Effector CD4-positive, alpha-beta T cell (primary cell): ENCODE data around the gene CA9.
A peak's percentile ranks its signal among the peaks of the same experiment; 100 is the strongest.

ENCODE experiments used
- DNase-seq: peaks from one replicate; pipeline ENCODE4 v3.0.0-alpha.2; 2020

Gene CA9

GRCh38 chr9:35691757-35692301 lies 18.1 kb downstream of the CA9 start:
- DNase-seq = no peak

DNA sequence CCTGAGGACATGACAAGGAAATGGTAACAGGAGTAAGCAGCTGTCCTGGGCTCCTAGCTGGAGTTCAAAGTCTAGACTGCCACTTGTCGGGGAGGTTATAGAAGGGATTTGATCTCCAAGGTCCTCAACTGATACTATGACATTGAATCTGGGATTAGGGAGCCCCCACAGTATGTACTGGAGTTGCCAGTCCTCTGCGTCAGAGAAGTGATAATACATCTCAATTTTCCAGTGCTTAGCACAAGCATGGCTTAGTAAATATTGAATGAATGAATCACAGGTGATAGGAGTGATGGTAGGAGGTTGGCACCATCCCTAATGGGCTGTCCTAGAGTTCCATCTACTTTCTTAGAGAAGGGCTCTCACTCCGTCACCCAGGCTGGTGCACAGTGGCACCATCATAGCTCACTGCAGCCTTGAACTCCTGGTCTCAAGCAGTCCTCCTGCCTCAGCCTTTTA lies 22.2 kb downstream of the CA9 start:
- no peak for DNase-seq

DNA sequence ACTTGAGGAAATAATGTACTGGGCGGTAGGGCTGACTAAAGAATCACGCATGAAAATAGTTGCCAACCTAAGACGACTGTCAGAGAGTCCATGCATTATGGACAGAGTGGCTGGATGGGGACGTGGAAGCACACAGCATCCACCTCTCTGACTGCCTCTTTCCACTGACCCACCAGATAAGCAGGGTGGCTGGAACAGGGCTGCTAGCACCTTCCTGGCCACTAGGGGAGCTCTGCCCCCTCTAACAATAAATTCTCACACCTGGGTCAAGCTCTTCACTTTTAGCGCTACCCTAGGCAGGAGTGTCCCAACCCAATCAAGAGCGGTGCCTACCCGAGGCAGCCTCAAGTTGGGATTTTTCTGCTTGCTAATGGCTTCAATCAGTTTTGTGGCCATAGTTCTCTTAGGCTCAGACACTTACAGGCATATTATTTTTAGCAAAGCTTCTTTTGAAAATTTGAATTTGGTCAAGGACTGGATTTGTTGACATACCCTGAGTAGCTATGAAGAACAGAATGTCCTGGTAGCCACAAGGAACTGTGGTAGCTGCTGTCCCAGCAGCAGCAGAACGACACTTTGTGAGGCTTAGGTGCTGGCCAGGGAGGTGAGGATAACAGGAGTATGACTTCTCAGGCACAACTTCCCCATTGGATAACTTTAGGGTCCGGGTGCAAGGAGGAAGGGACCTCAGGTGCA lies 22.9 kb downstream of the CA9 start:
- peak; percentile 50 for DNase-seq

DNA sequence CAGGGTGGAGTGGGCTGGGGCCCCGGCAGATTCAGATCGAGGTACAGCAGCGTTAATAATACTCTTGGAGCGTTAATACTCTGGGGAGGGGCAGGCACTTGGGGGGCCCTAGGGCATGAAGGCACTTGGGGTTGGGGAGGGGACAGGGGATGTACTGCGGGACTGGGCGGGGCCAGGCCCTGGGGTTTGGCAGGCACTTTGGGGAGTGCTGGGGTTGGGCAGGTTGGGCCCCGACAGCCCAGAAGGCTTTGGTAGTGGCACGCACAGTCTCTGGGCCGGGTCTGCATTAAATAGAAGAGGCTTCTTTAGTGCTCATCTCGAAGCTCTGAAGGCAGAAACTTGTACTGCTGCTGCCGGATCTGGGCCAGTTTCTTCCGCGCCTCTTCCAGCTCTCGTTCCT lies 23.8 kb downstream of the CA9 start:
- no peak for DNase-seq

GRCh38 chr9:35698231-35698630 lies 24.5 kb downstream of the CA9 start:
- no peak for DNase-seq

DNA sequence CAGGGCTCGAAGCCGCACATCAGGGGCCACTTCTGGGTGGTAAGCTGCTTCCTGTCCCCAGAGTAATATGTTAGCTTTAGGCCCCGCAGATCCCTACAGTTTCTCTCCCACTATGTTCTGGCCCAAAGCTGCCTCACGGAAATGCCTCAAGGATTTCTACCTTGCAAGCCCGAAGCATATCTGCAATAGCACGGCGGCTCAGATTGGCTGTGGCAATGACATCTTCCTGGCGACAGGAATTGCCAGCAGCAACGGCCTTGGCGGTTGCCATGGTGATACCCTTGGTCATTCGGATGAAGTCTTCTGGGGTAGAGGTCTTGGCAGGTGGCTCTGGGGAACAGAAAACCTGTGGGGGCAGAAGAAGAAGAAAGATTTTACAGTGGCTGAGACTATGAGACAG lies 26.3 kb downstream of the CA9 start:
- no peak for DNase-seq

DNA sequence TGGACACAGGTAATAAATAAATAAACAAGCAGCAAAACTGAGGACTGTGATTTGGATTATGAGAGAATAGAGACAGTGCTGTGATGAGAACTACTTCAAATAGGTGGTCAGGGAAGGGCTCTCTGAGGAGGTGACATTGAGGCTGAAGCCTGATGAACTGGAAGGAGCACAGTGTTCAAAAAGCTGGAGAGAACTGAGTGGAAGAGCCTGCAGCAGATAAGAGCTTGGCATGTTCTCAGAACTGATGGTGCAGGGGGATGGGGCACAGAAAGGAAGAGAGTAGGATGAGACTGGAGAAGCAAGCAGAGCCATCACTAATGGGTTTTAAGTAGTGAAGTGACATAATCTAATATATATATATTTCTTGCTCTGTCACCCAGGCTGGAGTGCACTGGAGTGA lies 27.2 kb downstream of the CA9 start:
- no peak for DNase-seq

DNA sequence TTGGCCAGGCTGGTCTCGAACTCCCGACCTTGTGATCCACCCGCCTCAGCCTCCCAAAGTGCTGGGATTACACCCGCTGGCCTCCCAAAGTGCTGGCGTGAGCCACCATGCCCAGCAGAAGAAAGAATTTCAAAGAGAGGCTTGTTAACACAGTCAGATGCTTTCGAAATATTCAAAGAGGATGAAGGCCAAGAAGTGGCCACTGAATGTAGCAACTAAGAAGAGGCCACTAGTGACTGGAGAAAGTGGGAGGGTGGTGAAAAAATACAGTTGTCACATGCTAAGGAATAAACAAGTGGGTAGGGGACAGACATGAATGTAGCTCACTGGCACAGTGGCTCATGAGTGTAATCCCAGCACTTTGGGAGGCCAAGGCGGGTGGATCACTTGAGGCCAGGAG lies 29.0 kb downstream of the CA9 start:
- DNase-seq = no peak

- DNase-seq = no peak
Measured at GRCh38 chr9:35703906-35704672, 30.4 kb downstream of the CA9 start.

DNA sequence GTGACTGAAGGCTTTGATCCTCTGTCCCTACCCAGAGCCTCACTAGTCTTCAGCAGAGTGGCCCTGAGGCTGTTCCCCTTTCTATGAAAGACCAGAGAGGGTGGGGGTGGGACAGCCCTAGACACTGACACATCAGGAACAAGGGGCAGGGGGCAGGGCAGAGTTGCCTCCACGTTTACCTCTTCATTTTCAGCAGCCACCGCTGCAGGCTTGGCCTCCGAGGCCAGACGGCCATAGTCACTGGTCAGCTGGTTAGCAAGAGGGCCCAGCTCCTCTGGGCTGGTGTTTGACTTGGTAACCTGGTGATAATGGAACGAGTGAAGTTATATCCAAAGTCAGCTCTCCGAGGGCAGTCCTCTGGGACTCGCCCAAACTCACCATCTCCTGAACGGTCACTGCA lies 31.6 kb downstream of the CA9 start:
- DNase-seq = no peak

DNA sequence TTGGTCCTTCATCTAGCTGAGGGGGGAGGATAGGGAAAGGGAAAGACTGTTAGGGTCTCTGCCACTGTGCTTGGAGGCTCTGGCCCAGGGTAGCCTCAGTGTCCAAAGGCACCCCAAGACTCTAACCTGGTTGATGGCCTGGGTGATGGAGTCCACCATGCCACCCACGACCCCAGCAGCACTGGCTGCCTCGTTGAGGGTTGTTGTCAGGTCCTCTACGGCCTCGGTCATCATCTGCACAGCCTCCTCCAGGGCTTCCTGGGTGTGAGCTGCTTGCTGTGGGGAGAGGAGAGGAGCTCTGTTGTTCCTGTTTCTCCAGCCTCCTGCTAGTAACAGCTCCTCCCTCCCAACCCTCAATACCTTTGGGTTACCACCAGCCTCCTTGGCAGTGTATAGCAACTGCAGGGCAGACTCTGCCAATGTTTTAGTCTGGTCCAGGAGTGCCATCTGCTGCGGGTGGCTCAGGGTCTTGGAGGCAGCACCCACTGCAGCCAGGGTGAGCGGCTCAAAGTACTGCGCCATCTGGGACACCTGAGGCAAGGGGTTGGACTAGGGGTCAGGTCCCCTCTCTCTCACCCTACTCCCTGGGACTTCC lies 32.2 kb downstream of the CA9 start:
- DNase-seq = no peak

GRCh38 chr9:35706951-35707350 lies 33.2 kb downstream of the CA9 start:
- no peak for DNase-seq

DNA sequence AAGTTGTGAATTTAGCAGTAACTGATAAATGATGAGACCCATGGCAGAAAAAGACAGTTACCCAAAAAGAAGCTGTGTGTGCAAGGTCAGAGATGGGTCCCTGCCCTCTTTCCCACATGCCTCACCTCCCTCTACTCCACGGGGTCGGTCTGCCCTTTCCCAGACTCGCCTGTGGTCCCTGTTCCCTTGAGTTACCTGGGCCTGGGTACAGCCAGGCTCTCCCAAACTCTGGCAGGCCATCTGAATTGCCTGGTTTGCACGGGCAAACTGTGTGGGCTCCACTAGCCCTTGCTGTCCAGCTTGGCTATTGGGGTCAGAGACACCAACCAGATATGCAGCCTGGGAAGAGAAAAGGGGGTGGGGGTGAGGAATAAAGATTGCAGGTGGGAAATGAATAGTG lies 34.4 kb downstream of the CA9 start:
- DNase-seq = no peak

DNA sequence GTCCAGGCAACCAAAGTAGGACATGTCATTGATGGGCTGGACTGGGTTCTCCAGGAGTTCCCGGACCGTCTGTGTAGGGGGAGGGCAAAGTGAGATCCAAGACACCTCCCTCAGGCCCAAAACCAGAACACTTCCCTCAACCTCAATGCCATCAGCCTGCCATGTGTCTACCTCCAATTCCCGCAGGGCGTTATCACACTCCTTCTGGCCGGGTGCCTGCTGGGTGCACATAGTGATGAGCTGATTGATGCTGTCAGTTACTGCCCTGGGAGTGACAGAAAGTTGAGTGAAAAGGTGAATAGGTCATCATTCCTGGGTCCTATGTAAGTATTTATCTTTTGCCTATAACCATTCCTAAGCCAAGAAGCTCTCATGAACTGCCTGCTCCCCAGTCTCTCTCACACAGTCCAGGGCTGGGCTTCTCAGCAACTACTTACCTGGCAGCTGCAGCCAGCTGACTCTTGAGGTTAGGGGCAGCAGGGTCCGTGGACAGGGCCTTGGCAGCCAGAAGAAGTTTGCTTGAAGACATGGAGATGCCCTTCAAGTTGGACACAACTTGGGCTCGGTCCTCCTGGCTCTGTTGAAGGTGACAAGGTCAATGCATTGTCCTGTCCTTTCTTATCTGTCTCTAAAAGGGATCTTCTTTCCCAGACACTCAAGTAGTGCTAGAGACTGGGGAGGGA lies 37.2 kb downstream of the CA9 start:
- DNase-seq = no peak

GRCh38 chr9:35711501-35712428 lies 38.0 kb downstream of the CA9 start:
- no peak for DNase-seq

- DNase-seq = no peak
Measured at GRCh38 chr9:35712762-35713400, 39.2 kb downstream of the CA9 start.

- DNase-seq = no peak
Measured at GRCh38 chr9:35713578-35713977, 39.9 kb downstream of the CA9 start.

GRCh38 chr9:35714123-35714522 lies 40.4 kb downstream of the CA9 start:
- no peak for DNase-seq

DNA sequence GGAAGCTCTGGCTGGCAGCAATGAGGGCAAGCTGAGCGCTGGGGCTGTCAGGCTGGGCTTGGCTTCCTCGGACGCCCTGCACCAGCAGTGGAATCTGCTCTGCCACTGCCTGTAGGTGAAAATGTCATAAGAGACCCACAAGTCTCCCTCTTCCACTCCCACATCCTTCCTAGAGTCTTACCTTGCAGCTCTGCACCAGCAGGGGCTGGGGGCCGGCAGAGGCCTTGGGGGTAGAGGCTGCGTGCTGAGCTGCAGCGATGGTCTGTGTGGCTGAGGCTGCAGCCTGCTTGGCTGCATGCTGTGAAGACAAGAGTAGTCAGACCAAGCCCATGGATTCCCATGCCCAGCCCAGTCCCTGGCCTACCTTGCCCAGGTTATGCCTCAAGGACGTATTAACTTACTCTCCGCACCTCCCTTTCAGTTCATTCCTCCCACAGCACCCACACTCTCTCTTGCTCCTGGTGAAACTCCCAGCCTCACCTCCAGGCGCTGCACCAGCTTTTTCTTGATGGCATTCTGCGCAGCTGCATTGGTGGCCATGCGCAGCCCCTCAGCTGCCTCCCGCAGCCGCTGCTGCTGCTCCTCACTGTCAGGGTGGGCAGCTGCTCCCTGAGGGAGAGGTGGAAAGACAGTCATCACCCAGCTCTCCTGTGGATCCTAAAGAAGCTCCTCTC lies 41.0 kb downstream of the CA9 start:
- DNase-seq = no peak

DNA sequence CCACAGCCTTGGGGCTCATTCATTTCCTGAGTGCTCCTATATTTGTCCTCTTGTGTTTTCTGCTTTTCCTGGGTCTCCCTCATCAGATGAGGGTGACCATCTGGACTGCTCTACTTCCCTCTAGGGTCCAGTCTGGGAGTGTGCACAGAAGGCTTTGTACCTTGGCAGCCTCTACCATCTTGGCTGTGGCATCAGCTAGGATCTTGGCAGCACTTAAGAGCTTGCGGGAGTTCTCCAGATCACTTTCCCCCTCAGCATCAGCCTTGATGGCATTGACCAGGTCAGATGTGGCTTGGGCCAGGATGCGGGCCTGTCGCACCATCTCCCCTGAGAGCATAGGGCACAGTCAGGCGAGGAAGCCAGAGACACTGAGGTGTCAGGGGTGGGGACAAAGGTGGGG lies 42.5 kb downstream of the CA9 start:
- no peak for DNase-seq
